HepG2 (cell line): Measurements from ENCODE around the gene IGF2. TPM values are rescaled to one million over a fixed set of nuclear protein-coding genes. Genes with fewer than 3 reads are reported as not detected.
A peak's percentile ranks its signal among the peaks of the same experiment; 100 is the strongest.

ENCODE experiments used
- AHR ChIP-seq: IDR thresholded peaks from 2 replicates; pipeline ENCODE4 v1.6.1; 2018; ENCODE audit warnings: missing genetic modification reagents, missing compliant biosample characterization
- ARHGAP35 ChIP-seq: sonication (generic); formaldehyde crosslinking; IDR thresholded peaks from 2 replicates; pipeline ENCODE4 v1.9.0; 2022; ENCODE audit warnings: mild to moderate bottlenecking, inconsistent platforms, moderate library complexity, missing genetic modification reagents, borderline replicate concordance
- CENPBD1 ChIP-seq: sonication (generic); formaldehyde crosslinking; IDR thresholded peaks from 2 replicates; pipeline ENCODE4 v1.8.0; 2022; ENCODE audit warnings: missing genetic modification reagents, low read depth, mild to moderate bottlenecking, borderline replicate concordance
- HNF1A ChIP-seq, 2 experiments: sonication (generic) in 1 of 2; formaldehyde crosslinking in 1 of 2; IDR thresholded peaks; 2 replicates each; pipeline versions ENCODE4 v1.4.0 to v1.6.1; 2016 to 2020; ENCODE audit warnings: borderline replicate concordance in 1 of 2, low read depth in 1 of 2, mild to moderate bottlenecking in 1 of 2, missing genetic modification reagents in 1 of 2
- JUND ChIP-seq: sonication (generic); formaldehyde crosslinking; IDR thresholded peaks from 2 replicates; pipeline ENCODE4 v1.8.0; 2022; ENCODE audit warnings: mild to moderate bottlenecking, missing genetic modification reagents
- KDM4B ChIP-seq: sonication (generic); formaldehyde crosslinking; IDR thresholded peaks from 2 replicates; pipeline ENCODE4 v1.4.0; 2020; ENCODE audit warnings: missing genetic modification reagents
- MEIS1 ChIP-seq: sonication (generic); formaldehyde crosslinking; IDR thresholded peaks from 2 replicates; pipeline ENCODE4 v1.9.0; 2021; ENCODE audit warnings: mild to moderate bottlenecking, missing genetic modification reagents, moderate library complexity, borderline replicate concordance
- MTERF4 ChIP-seq: sonication (generic); formaldehyde crosslinking; IDR thresholded peaks from 2 replicates; pipeline ENCODE4 v1.8.0; 2023; ENCODE audit warnings: mild to moderate bottlenecking, missing genetic modification reagents
- NCOA5 ChIP-seq: sonication (generic); formaldehyde crosslinking; IDR thresholded peaks from 2 replicates; pipeline ENCODE4 v1.4.0; 2020; ENCODE audit warnings: missing genetic modification reagents
- SMAD3 ChIP-seq: sonication (generic); formaldehyde crosslinking; IDR thresholded peaks from 2 replicates; pipeline ENCODE4 v1.4.0; 2020; ENCODE audit warnings: missing genetic modification reagents
- TEAD3 ChIP-seq: optimal IDR thresholded peaks from 2 replicates; pipeline ENCODE3; 2016; ENCODE audit warnings: borderline replicate concordance
- ZNF143 ChIP-seq: sonication (generic); formaldehyde crosslinking; IDR thresholded peaks from 2 replicates; pipeline ENCODE4 v1.4.0; 2020; ENCODE audit warnings: missing genetic modification reagents
- ZNF639 ChIP-seq: conservative IDR thresholded peaks from 2 replicates; pipeline ENCODE4 v1.6.1; 2018; ENCODE audit warnings: missing genetic modification reagents
- polyA plus RNA-seq, 8 experiments: library from polyadenylated mRNA; depleted of rRNA in 3 of 8; stranded (reverse) in 7 of 8; unstranded in 1 of 8; fragments of >200 nt; fragmentation: Illumina TruSeq in 4 of 8; extraction: Trizol in 4 of 8; gene quantifications; 2 replicates each; pipeline versions ENCODE4 v1.2.1 to v1.2.3, GENCODE V29; 2011 to 2016; ENCODE audit warnings: low read depth in 4 of 8, missing spikeins in 1 of 8, mixed read lengths in 1 of 8; ENCODE audit not compliant: insufficient read depth in 1 of 8
- total RNA-seq, 5 experiments: library from RNA; depleted of rRNA; stranded (reverse); fragments of >200 nt; fragmentation: Illumina TruSeq; extraction: Trizol; gene quantifications; 2 replicates each; pipeline ENCODE4 v1.2.3, GENCODE V29; 2016; ENCODE audit warnings: low read depth in 1 of 5
- TF ChIP-seq, protein P1 (sequence below): sonication (generic); formaldehyde crosslinking; IDR thresholded peaks from 2 replicates; pipeline ENCODE4 v1.5.0; 2020; ENCODE audit warnings: missing genetic modification reagents
- TF ChIP-seq, protein P2 (sequence below): sonication (generic); formaldehyde crosslinking; IDR thresholded peaks from 2 replicates; pipeline ENCODE4 v1.5.0; 2020; ENCODE audit warnings: missing genetic modification reagents
- TF ChIP-seq, protein P3 (sequence below): sonication (generic); formaldehyde crosslinking; conservative IDR thresholded peaks from 2 replicates; pipeline ENCODE4 v1.4.0; 2020; ENCODE audit warnings: missing genetic modification reagents

IGF2 gene
- total and polyA plus RNA-seq, 2 of the 13 experiments (the other 11 are each of a cell fraction or from before 2014, with no cell fraction given) = 79.1 to 254 TPM

DNA sequence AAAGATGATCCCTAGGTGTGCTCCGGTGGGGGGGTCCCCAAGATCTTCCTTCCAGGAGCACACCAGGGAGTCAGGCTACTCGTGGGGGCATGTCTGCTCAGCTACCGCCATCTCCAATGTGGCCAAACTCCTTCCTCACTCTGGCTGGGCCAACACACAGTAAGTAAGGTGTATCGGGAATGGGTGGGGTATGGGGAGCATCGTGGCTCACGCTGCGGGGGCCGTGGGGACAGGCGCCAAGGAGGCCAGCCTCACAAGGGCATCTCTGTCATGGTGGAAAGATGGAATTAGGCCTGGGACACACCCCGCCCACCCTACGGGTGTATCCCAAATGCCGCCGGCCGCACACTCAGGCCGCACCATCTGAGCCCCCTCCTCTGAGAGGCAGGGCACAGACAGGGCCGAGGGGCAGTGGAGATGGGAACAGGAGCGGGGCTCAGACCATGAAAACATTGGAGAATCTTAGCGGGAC lies 8.3 kb downstream of the IGF2 start (continued):
- TF ChIP-seq, protein P1, sequence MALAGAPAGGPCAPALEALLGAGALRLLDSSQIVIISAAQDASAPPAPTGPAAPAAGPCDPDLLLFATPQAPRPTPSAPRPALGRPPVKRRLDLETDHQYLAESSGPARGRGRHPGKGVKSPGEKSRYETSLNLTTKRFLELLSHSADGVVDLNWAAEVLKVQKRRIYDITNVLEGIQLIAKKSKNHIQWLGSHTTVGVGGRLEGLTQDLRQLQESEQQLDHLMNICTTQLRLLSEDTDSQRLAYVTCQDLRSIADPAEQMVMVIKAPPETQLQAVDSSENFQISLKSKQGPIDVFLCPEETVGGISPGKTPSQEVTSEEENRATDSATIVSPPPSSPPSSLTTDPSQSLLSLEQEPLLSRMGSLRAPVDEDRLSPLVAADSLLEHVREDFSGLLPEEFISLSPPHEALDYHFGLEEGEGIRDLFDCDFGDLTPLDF (CRISPR knock-in tag) = no peak
- TF ChIP-seq AHR (CRISPR knock-in tag) = no peak
- TF ChIP-seq JUND (CRISPR knock-in tag) = no peak; the same call in 1 of the 2 replicates
- TF ChIP-seq TEAD3 = peak; percentile 14
- TF ChIP-seq NCOA5 = 0 out of 2 replicates have a peak, but pooled peaks have one; percentile 76
- TF ChIP-seq ZNF639 (CRISPR knock-in tag) = no peak
- no peak for TF ChIP-seq SMAD3 (CRISPR knock-in tag)
- no peak for TF ChIP-seq MTERF4 (CRISPR knock-in tag)
- no peak; the same call in 1 of the 2 replicates for TF ChIP-seq HNF1A (IDR thresholded peaks at IDR 0.05; ENCODE audit: low read depth)
- no peak for TF ChIP-seq HNF1A (CRISPR knock-in tag; IDR thresholded peaks at IDR 0.05; ENCODE audit: borderline replicate concordance)
- TF ChIP-seq CENPBD1 (CRISPR knock-in tag) = 0 out of 2 replicates have a peak, but pooled peaks have one; percentile 26
- TF ChIP-seq ARHGAP35 (CRISPR knock-in tag) = no peak
- TF ChIP-seq ZNF143 (CRISPR knock-in tag) = no peak
- TF ChIP-seq, protein P2, sequence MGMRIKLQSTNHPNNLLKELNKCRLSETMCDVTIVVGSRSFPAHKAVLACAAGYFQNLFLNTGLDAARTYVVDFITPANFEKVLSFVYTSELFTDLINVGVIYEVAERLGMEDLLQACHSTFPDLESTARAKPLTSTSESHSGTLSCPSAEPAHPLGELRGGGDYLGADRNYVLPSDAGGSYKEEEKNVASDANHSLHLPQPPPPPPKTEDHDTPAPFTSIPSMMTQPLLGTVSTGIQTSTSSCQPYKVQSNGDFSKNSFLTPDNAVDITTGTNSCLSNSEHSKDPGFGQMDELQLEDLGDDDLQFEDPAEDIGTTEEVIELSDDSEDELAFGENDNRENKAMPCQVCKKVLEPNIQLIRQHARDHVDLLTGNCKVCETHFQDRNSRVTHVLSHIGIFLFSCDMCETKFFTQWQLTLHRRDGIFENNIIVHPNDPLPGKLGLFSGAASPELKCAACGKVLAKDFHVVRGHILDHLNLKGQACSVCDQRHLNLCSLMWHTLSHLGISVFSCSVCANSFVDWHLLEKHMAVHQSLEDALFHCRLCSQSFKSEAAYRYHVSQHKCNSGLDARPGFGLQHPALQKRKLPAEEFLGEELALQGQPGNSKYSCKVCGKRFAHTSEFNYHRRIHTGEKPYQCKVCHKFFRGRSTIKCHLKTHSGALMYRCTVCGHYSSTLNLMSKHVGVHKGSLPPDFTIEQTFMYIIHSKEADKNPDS (CRISPR knock-in tag) = no peak
- TF ChIP-seq MEIS1 (CRISPR knock-in tag) = no peak
- no peak for TF ChIP-seq KDM4B (CRISPR knock-in tag)
- TF ChIP-seq, protein P3, sequence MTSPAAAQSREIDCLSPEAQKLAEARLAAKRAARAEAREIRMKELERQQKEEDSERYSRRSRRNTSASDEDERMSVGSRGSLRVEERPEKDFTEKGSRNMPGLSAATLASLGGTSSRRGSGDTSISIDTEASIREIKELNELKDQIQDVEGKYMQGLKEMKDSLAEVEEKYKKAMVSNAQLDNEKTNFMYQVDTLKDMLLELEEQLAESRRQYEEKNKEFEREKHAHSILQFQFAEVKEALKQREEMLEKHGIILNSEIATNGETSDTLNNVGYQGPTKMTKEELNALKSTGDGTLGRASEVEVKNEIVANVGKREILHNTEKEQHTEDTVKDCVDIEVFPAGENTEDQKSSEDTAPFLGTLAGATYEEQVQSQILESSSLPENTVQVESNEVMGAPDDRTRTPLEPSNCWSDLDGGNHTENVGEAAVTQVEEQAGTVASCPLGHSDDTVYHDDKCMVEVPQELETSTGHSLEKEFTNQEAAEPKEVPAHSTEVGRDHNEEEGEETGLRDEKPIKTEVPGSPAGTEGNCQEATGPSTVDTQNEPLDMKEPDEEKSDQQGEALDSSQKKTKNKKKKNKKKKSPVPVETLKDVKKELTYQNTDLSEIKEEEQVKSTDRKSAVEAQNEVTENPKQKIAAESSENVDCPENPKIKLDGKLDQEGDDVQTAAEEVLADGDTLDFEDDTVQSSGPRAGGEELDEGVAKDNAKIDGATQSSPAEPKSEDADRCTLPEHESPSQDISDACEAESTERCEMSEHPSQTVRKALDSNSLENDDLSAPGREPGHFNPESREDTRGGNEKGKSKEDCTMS = no peak
